SJCRH30 (cell line): ENCODE measurements around the gene KCNIP1. TPM values are rescaled to one million over a fixed set of nuclear protein-coding genes. Genes with fewer than 3 reads are reported as not detected.
A peak's percentile ranks its signal among the peaks of the same experiment; 100 is the strongest.

ENCODE experiments used
- DNase-seq, 2 experiments: peaks; one replicate each; pipeline ENCODE4 v3.0.0-alpha.2; 2015 to 2020
- H3K27ac ChIP-seq: fragments of 250-450 bp; sonication (Bioruptor Pico); 2 replicates; pipeline ENCODE4 v1.5.1; 2020; ENCODE audit warnings: mild to moderate bottlenecking, moderate library complexity
- H3K27me3 ChIP-seq: fragments of 250-450 bp; sonication (Bioruptor Pico); 2 replicates; pipeline ENCODE4 v1.5.1; 2020; ENCODE audit warnings: mild to moderate bottlenecking, moderate library complexity
- H3K36me3 ChIP-seq: fragments of 250-450 bp; sonication (Bioruptor Pico); 2 replicates; pipeline ENCODE4 v1.5.1; 2020; ENCODE audit warnings: mild to moderate bottlenecking, moderate library complexity
- H3K4me1 ChIP-seq: fragments of 250-450 bp; sonication (Bioruptor Pico); 2 replicates; pipeline ENCODE4 v1.5.1; 2020; ENCODE audit warnings: mild to moderate bottlenecking, moderate library complexity
- H3K4me3 ChIP-seq: fragments of 250-450 bp; sonication (Bioruptor Pico); 2 replicates; pipeline ENCODE4 v1.5.1; 2020; ENCODE audit warnings: mild to moderate bottlenecking, moderate library complexity
- H3K9me3 ChIP-seq: fragments of 250-450 bp; sonication (Bioruptor Pico); replicated peaks from 2 replicates; pipeline ENCODE4 v1.5.1; 2020; ENCODE audit warnings: mild to moderate bottlenecking, moderate library complexity
- total RNA-seq: library from RNA; depleted of rRNA; stranded (reverse); fragments of >200 nt; shearing (Covaris generic); gene quantifications from 2 replicates; pipeline ENCODE4 v1.2.3, GENCODE V29; 2014

The KCNIP1 gene
- total RNA-seq, 1 experiment from 2014 or later: 0.81 TPM

- no peaks in the 10 kb centered on the region for H3K9me3 ChIP-seq
- H3K36me3 ChIP-seq: no peaks in the 10 kb centered on the region
- no peaks in the 10 kb centered on the region; the same call in 1 of the 2 replicates for H3K27me3 ChIP-seq
- DNase-seq: no peak
- no peak overlapping the region for H3K27ac ChIP-seq
- peaks cover 2% of the 10 kb centered on the region; the same call in 1 of the 2 replicates for H3K4me1 ChIP-seq
- H3K4me3 ChIP-seq: no peak overlapping the region
These were observed 84.0 kb downstream of the KCNIP1 start for GRCh38 chr5:170587808-170588207.

GRCh38 chr5:170589643-170590042 is 85.8 kb downstream of the KCNIP1 start:
- Histone ChIP-seq H3K36me3 (no peaks in the 10 kb centered on the region), H3K4me1 (peaks cover under 1% of the 10 kb centered on the region; the same call in 1 of the 2 replicates), H3K9me3 (no peaks in the 10 kb centered on the region), H3K27ac (no peak overlapping the region), H3K27me3 (no peaks in the 10 kb centered on the region), H3K4me3 (no peak overlapping the region)
- no peak for DNase-seq

GRCh38 chr5:170590566-170590965 is 86.7 kb downstream of the KCNIP1 start:
- H3K27ac ChIP-seq: no peak overlapping the region
- DNase-seq: no peak

GRCh38 chr5:170591054-170591453 is 87.2 kb downstream of the KCNIP1 start:
- H3K27ac ChIP-seq: no peak overlapping the region
- no peaks in the 10 kb centered on the region for H3K36me3 ChIP-seq
- no peaks in the 10 kb centered on the region for H3K27me3 ChIP-seq
- H3K4me3 ChIP-seq: no peak overlapping the region
- DNase-seq: no peak
- H3K4me1 ChIP-seq: peaks cover under 1% of the 10 kb centered on the region
- no peaks in the 10 kb centered on the region for H3K9me3 ChIP-seq

More at GRCh38 chr5:170590566-170590965, 86.7 kb downstream of the KCNIP1 start:
- H3K36me3 ChIP-seq: no peaks in the 10 kb centered on the region
- no peaks in the 10 kb centered on the region; the same call in 1 of the 2 replicates for H3K4me1 ChIP-seq
- H3K4me3 ChIP-seq: no peak overlapping the region
- no peaks in the 10 kb centered on the region for H3K9me3 ChIP-seq
- H3K27me3 ChIP-seq: no peaks in the 10 kb centered on the region

- Histone ChIP-seq H3K4me1 (peaks cover 21% of the 10 kb centered on the region), H3K9me3 (no peaks in the 10 kb centered on the region), H3K27ac (peak overlapping the region; percentile 62), H3K4me3 (no peak overlapping the region), H3K36me3 (no peaks in the 10 kb centered on the region), H3K27me3 (no peaks in the 10 kb centered on the region)
- DNase-seq: no peak
These were observed 92.7 kb downstream of the KCNIP1 start for GRCh38 chr5:170596482-170597044.

- Histone ChIP-seq H3K4me1 (peaks cover 21% of the 10 kb centered on the region), H3K36me3 (no peaks in the 10 kb centered on the region), H3K4me3 (no peak overlapping the region), H3K27ac (peak overlapping the region; percentile 62), H3K27me3 (no peaks in the 10 kb centered on the region), H3K9me3 (no peaks in the 10 kb centered on the region)
- peak; percentile 42 to 64 for DNase-seq
These were observed 93.4 kb downstream of the KCNIP1 start for GRCh38 chr5:170597109-170597751.

- no peaks in the 10 kb centered on the region for H3K36me3 ChIP-seq
- no peak overlapping the region; the same call in 1 of the 2 replicates for H3K4me3 ChIP-seq
- H3K9me3 ChIP-seq: no peaks in the 10 kb centered on the region
- peak overlapping the region; percentile 62 for H3K27ac ChIP-seq
- no peaks in the 10 kb centered on the region for H3K27me3 ChIP-seq
- DNase-seq: peak in 1 of 2 experiments; percentile 45
- peaks cover 21% of the 10 kb centered on the region for H3K4me1 ChIP-seq
These were observed 94.1 kb downstream of the KCNIP1 start for GRCh38 chr5:170597872-170598271.

- Histone ChIP-seq H3K27me3 (no peaks in the 10 kb centered on the region), H3K36me3 (no peaks in the 10 kb centered on the region), H3K27ac (no peak overlapping the region), H3K9me3 (no peaks in the 10 kb centered on the region), H3K4me3 (no peak overlapping the region), H3K4me1 (peaks cover 21% of the 10 kb centered on the region)
- DNase-seq: no peak
These were observed 95.9 kb downstream of the KCNIP1 start for GRCh38 chr5:170599756-170600155.

GRCh38 chr5:170601619-170602018 is 97.8 kb downstream of the KCNIP1 start:
- no peaks in the 10 kb centered on the region for H3K9me3 ChIP-seq
- DNase-seq: no peak
- no peaks in the 10 kb centered on the region for H3K27me3 ChIP-seq
- H3K36me3 ChIP-seq: no peaks in the 10 kb centered on the region
- peaks cover 15% of the 10 kb centered on the region for H3K4me1 ChIP-seq
- H3K4me3 ChIP-seq: no peak overlapping the region
- no peak overlapping the region for H3K27ac ChIP-seq

GRCh38 chr5:170603109-170603508 is 99.3 kb downstream of the KCNIP1 start:
- DNase-seq: no peak
- H3K4me3 ChIP-seq: no peak overlapping the region

GRCh38 chr5:170603578-170604565 is 100.1 kb downstream of the KCNIP1 start:
- Histone ChIP-seq H3K27ac (no peak overlapping the region), H3K4me1 (peaks cover 1% of the 10 kb centered on the region; the same call in 1 of the 2 replicates), H3K9me3 (no peaks in the 10 kb centered on the region), H3K36me3 (no peaks in the 10 kb centered on the region), H3K4me3 (no peak overlapping the region), H3K27me3 (no peaks in the 10 kb centered on the region)
- DNase-seq: peak; percentile 63 to 79

More at GRCh38 chr5:170603109-170603508, 99.3 kb downstream of the KCNIP1 start:
- Histone ChIP-seq H3K27ac (no peak overlapping the region), H3K9me3 (no peaks in the 10 kb centered on the region), H3K4me1 (peaks cover 8% of the 10 kb centered on the region; the same call in 1 of the 2 replicates), H3K27me3 (no peaks in the 10 kb centered on the region), H3K36me3 (no peaks in the 10 kb centered on the region)

GRCh38 chr5:170606941-170607340 is 103.1 kb downstream of the KCNIP1 start:
- DNase-seq: peak; percentile 33 to 51

GRCh38 chr5:170611449-170612090 is 107.8 kb downstream of the KCNIP1 start:
- DNase-seq: no peak
- Histone ChIP-seq H3K9me3 (no peaks in the 10 kb centered on the region), H3K4me3 (no peak overlapping the region), H3K4me1 (peaks cover 6% of the 10 kb centered on the region), H3K27ac (no peak overlapping the region), H3K36me3 (no peaks in the 10 kb centered on the region), H3K27me3 (no peaks in the 10 kb centered on the region)

More at GRCh38 chr5:170606941-170607340, 103.1 kb downstream of the KCNIP1 start:
- Histone ChIP-seq H3K9me3 (no peaks in the 10 kb centered on the region), H3K36me3 (no peaks in the 10 kb centered on the region), H3K27ac (no peak overlapping the region), H3K4me3 (no peak overlapping the region), H3K4me1 (no peaks in the 10 kb centered on the region), H3K27me3 (no peaks in the 10 kb centered on the region)

GRCh38 chr5:170612256-170612678 is 108.4 kb downstream of the KCNIP1 start:
- H3K27ac ChIP-seq: no peak overlapping the region
- H3K4me3 ChIP-seq: no peak overlapping the region
- no peaks in the 10 kb centered on the region for H3K36me3 ChIP-seq
- H3K27me3 ChIP-seq: no peaks in the 10 kb centered on the region
- no peaks in the 10 kb centered on the region for H3K9me3 ChIP-seq
- no peak for DNase-seq
- peaks cover 6% of the 10 kb centered on the region for H3K4me1 ChIP-seq
